HG02798 (cell line): ENCODE data around the gene KIRREL3.

ENCODE experiments used
- ATAC-seq: cut with Tn5 transposase; IDR thresholded peaks from one replicate; pipeline ENCODE4 v1.9.1; 2021; ENCODE audit warnings: mild to moderate bottlenecking; ENCODE audit not compliant: unreplicated experiment, poor library complexity

Gene KIRREL3

GRCh38 chr11:126597041-126597440 is 403.5 kb downstream of the KIRREL3 start:
- ATAC-seq, result no peak

GRCh38 chr11:126596474-126596873 is 404.1 kb downstream of the KIRREL3 start:
- no peak for ATAC-seq

- no peak for ATAC-seq
Observed at GRCh38 chr11:126595560-126595959, 405.0 kb downstream of the KIRREL3 start.

- ATAC-seq, result no peak
Observed at GRCh38 chr11:126594921-126595367, 405.6 kb downstream of the KIRREL3 start.

GRCh38 chr11:126592496-126593410 is 407.8 kb downstream of the KIRREL3 start:
- no peak for ATAC-seq

GRCh38 chr11:126591966-126592489 is 408.5 kb downstream of the KIRREL3 start:
- no peak for ATAC-seq

- ATAC-seq, result no peak
Observed at GRCh38 chr11:126589492-126589803, 411.1 kb downstream of the KIRREL3 start.

- ATAC-seq, result no peak
Observed at GRCh38 chr11:126588630-126589491, 411.7 kb downstream of the KIRREL3 start.

- no peak for ATAC-seq
Observed at GRCh38 chr11:126587541-126587940, 413.0 kb downstream of the KIRREL3 start.

- ATAC-seq, result no peak
Observed at GRCh38 chr11:126585774-126586491, 414.6 kb downstream of the KIRREL3 start.

GRCh38 chr11:126585388-126585773 is 415.2 kb downstream of the KIRREL3 start:
- no peak for ATAC-seq

- no peak for ATAC-seq
Observed at GRCh38 chr11:126583594-126584427, 416.8 kb downstream of the KIRREL3 start.

GRCh38 chr11:126583101-126583500 is 417.5 kb downstream of the KIRREL3 start:
- ATAC-seq, result no peak

GRCh38 chr11:126581871-126582648 is 418.5 kb downstream of the KIRREL3 start:
- ATAC-seq, result no peak

GRCh38 chr11:126578426-126578825 is 422.1 kb downstream of the KIRREL3 start:
- no peak for ATAC-seq

- ATAC-seq, result no peak
Observed at GRCh38 chr11:126578021-126578420, 422.5 kb downstream of the KIRREL3 start.

GRCh38 chr11:126575849-126576248 is 424.7 kb downstream of the KIRREL3 start:
- no peak for ATAC-seq

GRCh38 chr11:126573325-126573978 is 427.1 kb downstream of the KIRREL3 start:
- ATAC-seq, result no peak
